GM23248 (cell line): Measurements from ENCODE around the gene DNAAF8.

Experiments used
- EZH2 ChIP-seq: fragments of 200-600 bp; sonication (generic); IDR thresholded peaks from 2 replicates; pipeline ENCODE4 v1.6.1; 2018; ENCODE audit warnings: antibody characterized with exemption, mild to moderate bottlenecking; ENCODE audit not compliant: insufficient read depth, poor library complexity, severe bottlenecking
- EZH2phosphoT487 ChIP-seq: fragments of 200-600 bp; sonication (generic); IDR thresholded peaks from 2 replicates; pipeline ENCODE4 v1.6.1; 2018; ENCODE audit warnings: antibody characterized with exemption, moderate library complexity, mild to moderate bottlenecking, low read depth; ENCODE audit not compliant: insufficient read depth

DNA sequence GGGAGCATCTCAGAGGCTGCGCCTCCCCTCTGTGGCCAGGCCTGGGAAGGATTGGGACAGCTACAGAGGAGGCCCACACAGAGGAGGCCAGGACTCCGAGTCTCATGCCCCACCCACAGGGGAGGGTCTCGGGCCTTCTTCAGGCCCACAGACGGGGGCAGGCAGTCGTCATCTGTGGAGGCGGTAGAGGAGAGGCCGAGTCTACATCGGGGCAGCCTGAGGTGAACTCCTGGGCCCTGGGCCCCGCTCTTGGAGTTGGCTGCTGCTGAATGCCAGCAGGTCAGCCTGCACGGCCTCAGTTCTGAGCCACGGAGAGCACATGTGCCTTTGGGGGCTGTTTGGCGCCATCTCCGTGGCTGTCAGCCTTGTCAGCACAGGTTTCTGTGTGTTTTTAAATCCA is 49.0 kb upstream of the DNAAF8 start:
- TF ChIP-seq EZH2 (no peak), EZH2phosphoT487 (no peak)
